HL-60 (cell line): ENCODE data around the gene TRIP13.

Experiments
- DNase-seq, 2 experiments: peaks; one replicate each; pipeline ENCODE4 v3.0.0-alpha.2; 2010 to 2020; ENCODE audit warnings: low read depth in 1 of 2, low spot score in 1 of 2
- H3K27ac ChIP-seq: fragments of 250-450 bp; sonication (Bioruptor Pico); replicated peaks from 2 replicates; pipeline ENCODE4 v1.5.1; 2020; ENCODE audit warnings: mild to moderate bottlenecking, moderate library complexity
- H3K27me3 ChIP-seq: fragments of 250-450 bp; sonication (Bioruptor Pico); 2 replicates; pipeline ENCODE4 v1.5.1; 2021; ENCODE audit warnings: mild to moderate bottlenecking, moderate library complexity; ENCODE audit not compliant: insufficient read depth, poor library complexity, severe bottlenecking
- H3K4me3 ChIP-seq: replicated peaks from 2 replicates; pipeline ENCODE4 v1.5.1; 2011; ENCODE audit warnings: mild to moderate bottlenecking, control low read depth, low read length; ENCODE audit not compliant: insufficient read depth
- CTCF ChIP-seq: IDR thresholded peaks from one replicate; pipeline ENCODE4 v1.5.1; 2011; ENCODE audit warnings: low read length, control low read depth, inconsistent platforms; ENCODE audit not compliant: insufficient read depth
- GABPA ChIP-seq: IDR thresholded peaks from 2 replicates; pipeline ENCODE4 v1.6.1; 2012; ENCODE audit warnings: low read depth
- POLR2AphosphoS5 ChIP-seq: IDR thresholded peaks from 2 replicates; pipeline ENCODE4 v1.6.1; 2012; ENCODE audit warnings: low read depth
- REST ChIP-seq: IDR thresholded peaks from 2 replicates; pipeline ENCODE4 v1.6.1; 2012; ENCODE audit warnings: low read depth; ENCODE audit not compliant: insufficient replicate concordance
- SPI1 ChIP-seq: IDR thresholded peaks from 2 replicates; pipeline ENCODE4 v1.6.1; 2012; ENCODE audit warnings: low read depth, mild to moderate bottlenecking, borderline replicate concordance

Gene TRIP13

GRCh38 chr5:956941-957747 lies 64.5 kb downstream of the TRIP13 start:
- no peak for TF ChIP-seq REST
- TF ChIP-seq CTCF: no peak
- no peak for TF ChIP-seq POLR2AphosphoS5
- TF ChIP-seq SPI1: no peak
- TF ChIP-seq GABPA: no peak
- no peak overlapping the region for H3K27ac ChIP-seq
- H3K27me3 ChIP-seq: peaks cover 17% of the 10 kb centered on the region
- no peak overlapping the region for H3K4me3 ChIP-seq
- no peak for DNase-seq

- no peak for DNase-seq
- no peak overlapping the region for H3K4me3 ChIP-seq
- TF ChIP-seq REST: no peak
- no peak for TF ChIP-seq POLR2AphosphoS5
- no peak for TF ChIP-seq SPI1
- TF ChIP-seq CTCF: no peak
- TF ChIP-seq GABPA: no peak
- peaks cover 17% of the 10 kb centered on the region for H3K27me3 ChIP-seq
- no peak overlapping the region for H3K27ac ChIP-seq
Measured at GRCh38 chr5:957748-958485, 65.2 kb downstream of the TRIP13 start.

GRCh38 chr5:958701-959571 lies 66.3 kb downstream of the TRIP13 start:
- Histone ChIP-seq H3K27me3 (peaks cover 17% of the 10 kb centered on the region), H3K27ac (no peak overlapping the region), H3K4me3 (no peak overlapping the region)
- no peak for DNase-seq
- TF ChIP-seq REST (no peak), SPI1 (no peak), POLR2AphosphoS5 (no peak), CTCF (no peak), GABPA (no peak)
